DOHH2 (cell line): ENCODE data around the gene KDSR.

ENCODE experiments used
- EZH2phosphoT487 ChIP-seq: fragments of 200-600 bp; sonication (generic); IDR thresholded peaks from 2 replicates; pipeline ENCODE4 v1.6.1; 2017; ENCODE audit warnings: borderline replicate concordance, mild to moderate bottlenecking, antibody characterized with exemption, low read length, moderate library complexity, mixed read lengths
- TF ChIP-seq, protein P1 (sequence below): fragments of 200-600 bp; sonication (generic); IDR thresholded peaks from one replicate; pipeline ENCODE4 v1.5.1; 2014; ENCODE audit warnings: antibody characterized with exemption, mild to moderate bottlenecking, low read depth, low read length; ENCODE audit not compliant: poor library complexity, severe bottlenecking

DNA sequence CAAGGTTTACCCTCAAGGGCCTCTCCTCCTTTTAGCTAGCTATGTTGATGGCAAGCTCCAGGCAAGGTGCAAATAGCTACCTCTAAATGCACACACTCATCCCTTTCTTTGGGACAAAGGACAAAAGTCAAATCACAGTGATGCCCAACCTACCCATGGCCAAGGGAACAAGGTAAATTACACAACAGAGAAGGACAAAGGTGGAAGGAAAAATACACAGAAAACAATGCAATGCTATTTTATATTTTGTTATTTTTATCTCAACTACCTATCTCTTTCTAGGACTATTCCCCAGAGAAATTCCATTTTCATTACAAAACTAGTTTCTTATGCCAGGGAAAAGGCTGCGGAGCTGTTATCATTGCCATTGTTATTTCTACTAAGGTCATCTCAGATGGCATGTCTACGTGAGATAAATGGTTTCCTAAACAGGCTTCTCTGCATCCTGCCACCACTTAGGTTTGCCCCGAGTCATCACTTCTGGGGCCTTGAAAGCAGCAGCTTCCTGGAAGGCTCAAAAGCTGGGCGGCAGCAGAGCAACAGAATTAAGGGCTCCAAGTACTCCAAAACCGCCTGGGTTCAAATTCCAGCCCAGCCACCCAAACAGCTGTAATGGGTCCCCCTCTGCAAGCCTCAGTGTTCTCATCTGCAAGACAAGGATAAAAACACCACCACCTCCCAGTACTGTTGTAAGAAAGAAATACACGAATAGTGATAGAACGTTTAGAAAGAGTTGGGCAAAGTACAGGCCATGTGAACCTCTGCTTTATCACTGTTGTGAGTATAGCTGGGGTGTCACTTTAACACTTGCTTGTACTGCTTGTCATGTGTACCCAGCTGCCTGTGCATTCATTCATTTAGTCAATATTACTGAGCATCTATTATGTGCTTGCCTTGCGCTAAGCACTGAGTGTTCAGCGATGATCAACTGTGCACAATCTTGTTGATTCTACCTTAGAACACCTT is 68.3 kb downstream of the KDSR start:
- no peak for TF ChIP-seq EZH2phosphoT487
- TF ChIP-seq, protein P1, sequence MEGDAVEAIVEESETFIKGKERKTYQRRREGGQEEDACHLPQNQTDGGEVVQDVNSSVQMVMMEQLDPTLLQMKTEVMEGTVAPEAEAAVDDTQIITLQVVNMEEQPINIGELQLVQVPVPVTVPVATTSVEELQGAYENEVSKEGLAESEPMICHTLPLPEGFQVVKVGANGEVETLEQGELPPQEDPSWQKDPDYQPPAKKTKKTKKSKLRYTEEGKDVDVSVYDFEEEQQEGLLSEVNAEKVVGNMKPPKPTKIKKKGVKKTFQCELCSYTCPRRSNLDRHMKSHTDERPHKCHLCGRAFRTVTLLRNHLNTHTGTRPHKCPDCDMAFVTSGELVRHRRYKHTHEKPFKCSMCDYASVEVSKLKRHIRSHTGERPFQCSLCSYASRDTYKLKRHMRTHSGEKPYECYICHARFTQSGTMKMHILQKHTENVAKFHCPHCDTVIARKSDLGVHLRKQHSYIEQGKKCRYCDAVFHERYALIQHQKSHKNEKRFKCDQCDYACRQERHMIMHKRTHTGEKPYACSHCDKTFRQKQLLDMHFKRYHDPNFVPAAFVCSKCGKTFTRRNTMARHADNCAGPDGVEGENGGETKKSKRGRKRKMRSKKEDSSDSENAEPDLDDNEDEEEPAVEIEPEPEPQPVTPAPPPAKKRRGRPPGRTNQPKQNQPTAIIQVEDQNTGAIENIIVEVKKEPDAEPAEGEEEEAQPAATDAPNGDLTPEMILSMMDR: no peak
